GM19238 (cell line): ENCODE results near the gene DDIT4L.
"Not testable (repeated sequence)": the region's sequence is repeated elsewhere in the genome, so short reads cannot be mapped to it uniquely, and the experiment has no call there.

Experiments
- DNase-seq: peaks from one replicate; pipeline ENCODE4 v3.0.0; 2011; ENCODE audit warnings: low spot score; ENCODE audit not compliant: insufficient read length

DDIT4L gene

DNA sequence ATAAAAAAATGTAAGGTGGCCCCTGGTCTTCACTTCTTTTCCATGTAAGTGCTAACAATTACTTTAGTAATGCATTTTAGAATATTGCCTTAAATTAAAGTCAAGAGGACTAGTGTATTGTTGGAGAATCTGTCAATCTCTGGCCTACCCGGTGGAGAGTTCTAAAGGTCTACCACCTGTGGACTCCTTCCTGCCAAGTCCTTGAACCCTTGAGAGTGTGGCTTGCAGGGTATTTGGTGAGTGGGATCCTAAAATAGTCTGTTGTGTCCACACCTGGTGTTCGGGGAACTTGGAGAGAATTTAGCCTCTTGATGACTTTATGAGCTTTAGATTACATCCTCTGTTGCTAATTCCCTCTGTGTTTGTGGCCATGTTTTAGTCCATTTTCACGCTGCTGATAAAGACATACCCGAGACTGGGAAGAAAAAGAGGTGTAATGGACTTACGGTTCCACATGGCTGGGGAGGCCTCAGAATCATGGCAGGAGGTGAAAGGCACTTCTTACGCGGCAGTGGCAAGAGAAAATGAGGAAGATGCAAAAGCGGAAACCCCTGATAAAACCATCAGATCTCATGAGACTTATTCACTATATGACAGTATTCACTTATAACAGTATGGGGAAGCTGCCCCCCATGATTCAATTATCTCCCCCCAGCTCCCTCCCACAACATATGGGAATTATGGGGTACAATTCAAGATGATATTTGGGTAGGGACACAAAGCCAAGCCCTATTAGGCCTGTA, 23.8 kb downstream of the DDIT4L start:
- no peak for DNase-seq

GRCh38 chr4:100165809-100166208, 24.5 kb downstream of the DDIT4L start:
- DNase-seq: no peak

GRCh38 chr4:100164808-100165760, 25.2 kb downstream of the DDIT4L start:
- DNase-seq: no peak

DNA sequence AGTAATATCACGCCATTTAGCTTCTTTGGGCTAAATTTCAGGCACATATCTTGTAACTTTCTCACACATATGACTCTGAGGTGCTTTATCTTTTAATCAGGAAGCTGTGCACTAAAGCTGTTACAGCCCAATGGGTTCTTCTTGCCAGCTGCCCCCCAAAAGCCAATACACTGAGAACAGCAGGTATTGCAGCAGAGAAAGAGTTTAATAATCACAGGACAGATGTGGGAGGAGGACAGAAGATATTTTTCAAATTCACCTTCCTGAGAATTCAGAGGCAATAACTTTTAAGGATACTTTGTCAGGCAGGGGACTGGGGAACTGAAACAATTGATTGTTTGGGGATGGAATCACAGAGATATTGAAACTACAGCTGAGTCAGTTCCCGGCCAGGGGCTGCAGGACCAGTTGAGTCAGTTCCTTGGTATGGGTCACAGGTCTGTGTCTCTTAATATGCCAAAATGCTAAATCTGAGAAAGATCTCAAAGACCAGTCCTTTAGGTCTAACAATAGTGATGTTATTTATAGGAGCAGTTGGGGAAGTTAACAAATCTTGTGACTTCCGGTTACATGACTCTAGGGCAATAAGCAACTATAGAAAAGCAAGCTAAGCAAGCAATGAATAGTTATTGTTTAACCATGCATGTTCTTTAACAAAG, 28.1 kb downstream of the DDIT4L start:
- DNase-seq: no peak

- no peak for DNase-seq
These were observed 41.1 kb downstream of the DDIT4L start for GRCh38 chr4:100149190-100149589.

DNA sequence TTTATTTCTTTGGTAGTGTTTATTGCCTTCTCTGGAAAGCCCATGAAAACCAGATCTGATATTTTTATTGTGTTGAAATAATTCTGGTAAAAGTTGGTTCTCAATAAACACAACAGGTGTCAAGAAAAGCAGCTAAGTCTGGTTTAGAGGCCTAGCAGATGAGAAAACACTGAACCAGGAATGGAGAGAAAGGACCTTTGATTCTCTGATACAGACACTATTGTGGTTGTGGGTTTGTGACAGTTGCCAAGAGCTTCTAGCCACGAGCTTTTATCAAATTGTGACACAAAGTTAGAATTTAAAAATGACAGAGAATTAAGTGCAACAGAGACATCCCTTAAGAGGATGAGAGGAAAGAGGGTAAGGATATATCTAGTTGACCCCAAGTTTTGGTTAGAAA, 42.6 kb downstream of the DDIT4L start:
- no peak for DNase-seq

- DNase-seq: no peak
These were observed 43.1 kb downstream of the DDIT4L start for GRCh38 chr4:100147198-100147597.

DNA sequence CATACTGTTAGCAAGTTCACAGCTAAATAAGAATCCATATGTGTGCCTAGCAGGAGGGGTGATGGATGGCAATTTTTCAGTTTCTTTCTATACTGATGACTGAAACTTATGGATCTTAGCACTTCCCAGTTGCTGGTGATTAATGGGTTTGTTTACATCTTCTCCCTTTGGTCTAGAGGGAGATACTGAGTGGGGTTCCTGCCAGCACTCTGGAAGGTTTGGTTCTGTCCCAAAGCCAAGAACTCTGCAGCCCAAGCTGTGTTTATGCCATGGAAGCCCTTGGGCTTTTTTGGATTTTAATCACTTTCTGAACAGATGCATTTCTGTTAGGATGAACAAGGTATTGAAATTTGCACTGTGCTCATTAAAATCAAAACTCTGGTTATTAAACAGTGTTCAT, 43.5 kb downstream of the DDIT4L start:
- DNase-seq: no peak

- not testable (repeated sequence) for DNase-seq
These were observed 52.9 kb downstream of the DDIT4L start for GRCh38 chr4:100137320-100137719.
